Endothelial cell of umbilical vein (primary cell): Measurements from ENCODE around the gene KLK1. TPM values are rescaled to one million over a fixed set of nuclear protein-coding genes. Genes with fewer than 3 reads are reported as not detected.

Experiments
- BruUV-seq: library from RNA; stranded (reverse); fragments of 400-500 nt; replicated peaks from 2 replicates; lab custom pipeline; 2021; lab: Mats Ljungman, UMichigan
- CTCF ChIA-PET: fragments of 300-600, 350-600 bp; sonication (Branson Sonifier 250); formaldehyde crosslinking; loops from one replicate; lab custom pipeline; 2021; ENCODE audit warnings: antibody characterized with exemption, inconsistent platforms; lab: Charles Lee
- POLR2A ChIA-PET: fragments of 300-600, 350-600 bp; sonication (Branson Sonifier 250); formaldehyde crosslinking; loops from one replicate; lab custom pipeline; 2021; ENCODE audit warnings: antibody characterized with exemption, inconsistent platforms; lab: Charles Lee
- DNase-seq: peaks from one replicate; pipeline ENCODE4 v3.0.0-alpha.2; 2011; ENCODE audit warnings: low read depth, low spot score
- FAIRE-seq: peaks from 2 replicates; lab custom pipeline; 2011; peaks lifted over from hg19 to GRCh38; lab: Jason Lieb, UNC
- H2AFZ ChIP-seq: 2 replicates; pipeline ENCODE4 v1.6.0; 2012; ENCODE audit warnings: low read depth, low read length, control low read depth, inconsistent platforms
- H3K27ac ChIP-seq: 2 replicates; pipeline ENCODE4 v1.5.1; 2011; ENCODE audit warnings: low read depth, mild to moderate bottlenecking, control low read depth, low read length, moderate library complexity; ENCODE audit not compliant: insufficient read depth
- H3K27me3 ChIP-seq, 2 experiments: 2 replicates each; pipeline versions ENCODE4 v1.6.0 to v1.6.1; 2011; ENCODE audit warnings: low read length in 2 of 2, mixed read lengths in 1 of 2; ENCODE audit not compliant: control insufficient read depth in 2 of 2, insufficient read depth in 2 of 2
- H3K36me3 ChIP-seq, 2 experiments: 2 replicates in 1 of 2; 3 replicates in 1 of 2; pipeline ENCODE4 v1.5.1; 2011; ENCODE audit warnings: low read length in 2 of 2, mild to moderate bottlenecking in 1 of 2, moderate library complexity in 1 of 2; ENCODE audit not compliant: control insufficient read depth in 2 of 2, insufficient read depth in 2 of 2; ENCODE audit errors: extremely low read depth in 1 of 2
- H3K4me1 ChIP-seq: 3 replicates; pipeline ENCODE4 v1.5.1; 2011; ENCODE audit warnings: mild to moderate bottlenecking, low read length; ENCODE audit not compliant: control insufficient read depth, insufficient read depth; ENCODE audit errors: extremely low read depth
- H3K4me2 ChIP-seq: 2 replicates; pipeline ENCODE4 v1.6.1; 2011; ENCODE audit warnings: low read length, control low read depth, mixed read lengths; ENCODE audit not compliant: insufficient read depth
- H3K4me3 ChIP-seq, 3 experiments: fragments of 200-600 bp in 1 of 3; sonication (generic), shearing (Covaris generic) in 1 of 3; replicated peaks in 1 of 3; 2 replicates each; pipeline ENCODE4 v1.5.1; 2011 to 2016; ENCODE audit warnings: control low read depth in 3 of 3, low read length in 3 of 3, mild to moderate bottlenecking in 2 of 3, inconsistent platforms in 1 of 3, low read depth in 1 of 3, moderate library complexity in 1 of 3; ENCODE audit not compliant: insufficient read depth in 1 of 3
- H3K79me2 ChIP-seq: 2 replicates; pipeline ENCODE4 v1.6.0; 2012; ENCODE audit warnings: low read length, inconsistent platforms; ENCODE audit not compliant: control insufficient read depth, insufficient read depth
- H3K9ac ChIP-seq: replicated peaks from 2 replicates; pipeline ENCODE3; 2011; ENCODE audit warnings: low read length, control low read depth; ENCODE audit not compliant: insufficient read depth; ENCODE audit errors: extremely low read depth
- H3K9me1 ChIP-seq: replicated peaks from 3 replicates; pipeline ENCODE4 v1.6.0; 2011; ENCODE audit warnings: mild to moderate bottlenecking, low read length; ENCODE audit not compliant: control insufficient read depth, insufficient read depth; ENCODE audit errors: extremely low read depth
- H3K9me3 ChIP-seq: replicated peaks from 2 replicates; pipeline ENCODE4 v1.5.1; 2012; ENCODE audit warnings: low read length, inconsistent platforms; ENCODE audit not compliant: control insufficient read depth, insufficient read depth
- H4K20me1 ChIP-seq: replicated peaks from 2 replicates; pipeline ENCODE3; 2011; ENCODE audit warnings: mild to moderate bottlenecking, low read length; ENCODE audit not compliant: control insufficient read depth, insufficient read depth; ENCODE audit errors: extremely low read depth
- CTCF ChIP-seq, 2 donors: IDR thresholded peaks; 1 replicate in 1 of 2; 2 replicates in 1 of 2; pipeline ENCODE4 v1.5.1; 2011; ENCODE audit warnings: low read length in 2 of 2, mild to moderate bottlenecking in 2 of 2, moderate library complexity in 2 of 2, control low read depth in 1 of 2, inconsistent platforms in 1 of 2, low read depth in 1 of 2; ENCODE audit not compliant: insufficient read depth in 1 of 2; ENCODE audit errors: extremely low read depth in 1 of 2
- EZH2 ChIP-seq: IDR thresholded peaks from 2 replicates; pipeline ENCODE4 v1.6.1; 2012; ENCODE audit warnings: borderline replicate concordance, low read depth, mild to moderate bottlenecking, moderate library complexity, low read length, inconsistent platforms; ENCODE audit not compliant: severe bottlenecking
- FOS ChIP-seq: IDR thresholded peaks from 2 replicates; pipeline ENCODE4 v1.6.1; 2011; ENCODE audit warnings: mild to moderate bottlenecking, low read length, moderate library complexity, borderline replicate concordance; ENCODE audit not compliant: insufficient read depth
- GATA2 ChIP-seq: IDR thresholded peaks from 2 replicates; pipeline ENCODE4 v1.7.0; 2011; ENCODE audit warnings: low read depth, mild to moderate bottlenecking, moderate library complexity, mixed read lengths, low read length; ENCODE audit not compliant: insufficient read length, insufficient read depth
- JUN ChIP-seq: IDR thresholded peaks from 2 replicates; pipeline ENCODE4 v1.6.1; 2011; ENCODE audit warnings: borderline replicate concordance, low read depth; ENCODE audit not compliant: insufficient read length, insufficient read depth
- MAX ChIP-seq: IDR thresholded peaks from 2 replicates; pipeline ENCODE4 v1.6.1; 2011; ENCODE audit not compliant: insufficient read depth, insufficient read length
- MYC ChIP-seq: IDR thresholded peaks from one replicate; pipeline ENCODE4 v1.6.1; 2011; ENCODE audit warnings: mild to moderate bottlenecking, low read depth, low read length
- POLR2A ChIP-seq: IDR thresholded peaks from 2 replicates; pipeline ENCODE4 v1.6.1; 2012; ENCODE audit warnings: low read depth, mild to moderate bottlenecking, control low read depth, low read length
- POLR2AphosphoS5 ChIP-seq: IDR thresholded peaks from 2 replicates; pipeline ENCODE4 v1.6.1; 2012; ENCODE audit warnings: low read depth, mild to moderate bottlenecking, control low read depth, low read length, moderate library complexity; ENCODE audit not compliant: insufficient read depth
- dilution Hi-C: fragments of 300-500 bp; cut with MboI; formaldehyde crosslinking; loops from one replicate; pipeline ENCODE4 v1.15.0; 2019; ENCODE audit warnings: low sequenced_read_pairs; ENCODE audit not compliant: extremely low pct_ligation_motif_present
- intact Hi-C: fragments of 100-400 bp; cut with micrococcal nuclease; formaldehyde crosslinking; loops from one replicate; pipeline ENCODE4 v1.10.0; 2022
- polyA plus RNA-seq, 4 experiments: library from polyadenylated mRNA; depleted of rRNA in 3 of 4; stranded (reverse) in 3 of 4; unstranded in 1 of 4; fragments of >200 nt; gene quantifications; 2 replicates each; pipeline versions ENCODE4 v1.2.1 to v1.2.3, GENCODE V29; 2011 to 2012; ENCODE audit warnings: missing spikeins in 1 of 4
- total RNA-seq: library from RNA; stranded (reverse); gene quantifications from 2 replicates; pipeline ENCODE4 v1.2.3, GENCODE V29; 2021

KLK1 gene
- total and polyA plus RNA-seq, 2 donors (not counting 3 experiments of a cell fraction or from before 2014, with no cell fraction given) = 0.08 TPM; not detected in 1

- H3K27ac ChIP-seq = no peak overlapping the region
- H3K36me3 ChIP-seq = no peaks in the 10 kb centered on the region
- H3K4me1 ChIP-seq = no peaks in the 10 kb centered on the region
- H3K9me1 ChIP-seq = no peaks in the 10 kb centered on the region
- CTCF ChIA-PET = no interaction called here
- H3K27me3 ChIP-seq = no peaks in the 10 kb centered on the region
- no peaks in the 10 kb centered on the region for H3K9me3 ChIP-seq
- no peak overlapping the region for H3K4me3 ChIP-seq
- dilution Hi-C loops (no loop called here), intact Hi-C loops (no loop called here)
- no peak for FAIRE-seq
- no peaks in the 10 kb centered on the region for H3K79me2 ChIP-seq
- no peak overlapping the region for H3K9ac ChIP-seq
- H4K20me1 ChIP-seq = no peaks in the 10 kb centered on the region
- DNase-seq = no peak
- no peak overlapping the region for H3K4me2 ChIP-seq
- BruUV-seq = no TSS peak
- POLR2A ChIA-PET = no interaction called here
- H2AFZ ChIP-seq = no peak overlapping the region
- TF ChIP-seq FOS = no peak
- no peak for TF ChIP-seq MAX
- TF ChIP-seq POLR2AphosphoS5 = no peak
- TF ChIP-seq POLR2A = no peak
- TF ChIP-seq MYC = no peak
- no peak for TF ChIP-seq GATA2
- no peak for TF ChIP-seq EZH2
- no peak for TF ChIP-seq JUN
- TF ChIP-seq CTCF (IDR thresholded peaks at IDR 0.05; ENCODE audit: extremely low read depth in 1 of 2, insufficient read depth in 1 of 2, low read depth in 1 of 2, low read length in 2 of 2) = no peak
These were observed 28.0 kb upstream of the KLK1 start for GRCh38 chr19:50851620-50852019.
